Stimulated activated CD8-positive, alpha-beta memory T cell treated with anti-CD3 and anti-CD28 coated beads, Interleukin-2, amount 100 ng/mL, for 1 hour (primary cell): Measurements from ENCODE around the gene RAP1GAP.
A peak's percentile ranks its signal among the peaks of the same experiment; 100 is the strongest.

Experiments
- DNase-seq, 2 donors: peaks; one replicate each; pipeline ENCODE4 v3.0.0-alpha.2; 2020; ENCODE audit warnings: low read depth in 2 of 2

RAP1GAP gene

DNA sequence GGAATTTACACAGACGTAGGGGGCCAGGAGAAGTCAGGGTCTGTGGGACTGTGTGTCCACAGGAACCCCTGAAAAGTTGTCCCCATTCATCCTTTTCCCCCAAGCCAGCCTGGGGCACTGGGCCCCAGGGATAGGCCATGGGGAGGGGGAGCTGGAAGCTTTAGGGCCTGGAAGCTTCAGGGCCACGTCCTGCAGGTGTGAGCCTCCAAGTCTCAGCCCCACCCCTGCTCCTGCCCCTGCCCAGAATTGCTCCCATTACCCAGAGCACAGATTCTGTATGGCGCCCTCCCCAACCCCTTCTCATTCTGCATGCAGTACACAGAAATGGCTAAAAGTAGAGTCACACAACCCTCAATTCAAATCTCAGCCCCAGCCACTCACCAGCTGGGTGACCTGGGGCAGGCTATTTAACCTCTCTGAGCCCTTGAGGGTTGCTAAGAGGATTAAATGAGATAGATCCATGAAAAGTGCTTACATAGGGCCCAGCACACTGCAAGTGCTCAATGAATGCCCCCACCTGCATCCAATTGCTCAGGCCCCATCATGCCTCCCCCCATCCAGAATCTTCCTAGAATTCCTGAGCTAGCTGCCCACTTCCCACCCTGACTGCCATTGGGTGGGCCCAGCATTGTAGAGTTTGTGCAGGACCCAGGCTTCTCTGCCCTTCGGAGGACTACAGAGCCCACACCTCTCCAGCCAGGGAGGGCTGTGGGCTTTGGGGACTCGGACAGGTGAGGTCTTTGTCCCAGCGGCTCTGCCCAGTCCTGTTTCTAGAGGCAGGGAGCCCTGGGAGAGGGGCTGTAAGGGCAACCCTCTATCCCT is 6.5 kb downstream of the RAP1GAP start:
- DNase-seq: no peak

DNA sequence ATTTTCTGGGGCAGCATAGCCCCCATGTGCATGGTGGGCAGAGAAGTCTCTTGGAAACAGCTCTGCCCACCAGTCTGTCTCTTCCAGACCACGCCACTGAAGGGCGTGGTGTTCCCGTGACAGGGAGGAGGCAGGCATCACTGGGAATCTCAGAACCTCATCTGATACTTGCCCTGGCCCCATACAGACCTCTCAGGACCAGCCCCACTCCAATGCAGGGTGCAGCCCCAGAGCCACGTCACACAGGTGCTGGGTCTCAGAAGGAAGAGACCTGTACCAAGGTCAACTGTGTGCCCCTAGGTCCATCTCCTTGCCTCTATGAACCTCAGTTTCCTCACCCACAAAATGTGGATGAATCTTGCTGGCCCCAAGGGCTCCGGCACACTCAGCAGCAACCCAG is 7.3 kb downstream of the RAP1GAP start:
- DNase-seq: no peak

DNA sequence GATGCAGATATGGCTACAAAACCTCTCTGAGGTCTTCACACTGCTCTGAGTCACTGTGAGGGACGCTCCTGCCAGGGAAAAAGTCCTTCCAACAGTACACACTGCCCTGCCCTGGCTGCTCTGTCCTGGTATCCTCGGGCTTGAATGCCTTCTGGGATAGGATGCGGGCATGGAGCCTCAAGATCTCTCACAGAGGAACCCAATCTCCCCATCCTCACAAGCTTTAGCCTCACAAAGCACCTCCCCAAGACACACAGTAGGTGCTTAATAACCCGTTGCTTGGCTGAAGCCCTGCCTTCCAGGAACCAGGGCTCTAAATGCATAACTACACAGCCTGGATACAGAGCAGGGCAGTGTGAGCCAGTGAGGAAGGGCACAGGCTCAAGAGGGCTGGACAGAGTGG is 9.2 kb downstream of the RAP1GAP start:
- DNase-seq: no peak

DNA sequence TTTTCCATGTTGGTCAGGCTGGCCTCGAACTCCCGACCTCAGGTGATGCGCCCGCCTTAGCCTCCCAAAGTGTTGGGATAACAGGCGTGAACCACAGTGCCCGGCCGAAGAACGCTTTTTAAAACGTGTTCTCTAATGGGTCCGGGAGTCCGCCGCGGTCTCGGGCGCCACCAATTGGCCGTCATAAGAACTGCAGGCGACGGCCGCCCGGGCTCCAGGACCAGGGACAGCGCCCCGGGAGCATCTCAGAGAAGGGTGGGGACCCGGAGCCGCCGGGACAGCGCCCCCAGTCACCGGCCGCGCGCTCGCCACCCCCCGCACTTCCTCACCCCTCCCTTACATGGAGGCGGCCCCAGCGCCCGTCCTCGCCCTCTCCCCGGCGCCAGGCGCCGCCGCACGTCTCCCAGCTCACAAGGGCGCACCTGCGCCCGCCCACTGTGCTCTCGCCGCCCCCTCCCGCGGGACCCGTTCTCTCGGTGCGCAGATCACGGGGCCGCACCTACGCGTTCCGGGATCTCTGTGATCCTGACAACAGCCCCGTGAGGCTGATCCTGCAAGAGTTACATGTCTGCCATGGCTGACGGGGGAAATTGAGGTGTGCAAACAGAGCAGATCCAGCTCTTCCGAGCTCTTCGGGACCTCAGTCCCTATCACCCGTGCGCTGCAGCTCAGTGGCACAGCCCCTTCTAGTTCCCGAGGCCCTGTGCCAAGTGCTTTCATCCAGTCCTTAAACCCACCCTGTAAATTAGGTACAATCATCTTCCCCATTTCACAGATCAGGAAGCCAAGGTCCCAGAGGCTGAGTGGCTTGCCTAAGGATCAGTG is 9.8 kb downstream of the RAP1GAP start:
- peak; percentile 49 to 60 for DNase-seq

DNA sequence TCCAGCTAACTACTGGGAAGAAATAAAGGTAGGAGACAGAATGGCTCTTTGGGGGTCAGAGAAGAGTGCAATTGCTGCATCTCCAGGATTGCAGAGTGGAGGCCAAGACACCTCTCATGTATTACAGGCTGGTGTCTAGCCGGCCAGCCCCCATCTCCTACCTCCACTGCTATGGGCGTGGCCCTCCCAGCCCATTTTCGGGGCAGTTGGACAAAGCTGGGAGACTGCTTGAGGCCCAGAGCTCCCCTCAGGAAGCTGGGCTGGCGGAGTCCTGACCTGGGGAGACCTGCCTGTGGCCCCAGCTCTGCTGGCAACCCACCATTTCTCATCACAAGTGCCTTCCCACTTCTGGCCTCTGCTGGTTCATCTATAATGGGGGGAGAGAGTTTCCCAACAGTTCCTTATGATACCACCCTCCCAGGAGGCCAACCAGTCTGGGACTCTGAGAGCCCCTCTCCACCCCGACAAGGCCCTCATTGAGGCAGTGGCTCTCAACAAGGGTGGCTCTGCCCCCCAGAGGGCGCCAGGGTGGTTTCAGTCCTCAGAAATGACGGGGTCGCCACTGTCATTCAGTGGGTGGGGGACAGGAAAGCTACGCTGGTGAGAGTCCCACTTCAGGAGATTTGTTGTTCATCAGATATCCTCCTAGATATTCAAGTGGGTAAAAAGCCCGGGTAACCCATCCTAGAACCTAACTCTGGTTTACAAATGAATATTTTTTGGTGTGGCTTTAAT is 11.5 kb downstream of the RAP1GAP start:
- no peak for DNase-seq

DNA sequence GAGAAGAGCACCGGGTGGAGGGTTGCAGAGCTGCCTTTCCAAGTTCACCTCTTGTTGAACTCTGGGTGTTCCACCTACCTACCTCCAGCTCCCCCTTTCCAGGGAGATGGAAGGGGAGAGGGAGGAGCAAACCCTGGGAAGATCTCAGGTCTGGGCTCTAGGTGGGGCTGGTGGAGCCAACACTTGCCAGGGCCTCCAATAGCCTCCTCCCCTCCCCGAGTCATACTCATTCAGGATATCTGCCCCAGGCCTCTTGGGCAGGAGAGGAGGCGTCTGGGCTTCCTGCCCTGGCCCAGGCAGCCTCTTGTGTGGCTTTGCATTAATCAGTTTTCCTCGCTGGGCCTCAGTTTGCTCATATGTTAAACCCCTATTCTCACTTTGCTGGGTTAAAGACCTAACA is 13.4 kb downstream of the RAP1GAP start:
- no peak for DNase-seq

DNA sequence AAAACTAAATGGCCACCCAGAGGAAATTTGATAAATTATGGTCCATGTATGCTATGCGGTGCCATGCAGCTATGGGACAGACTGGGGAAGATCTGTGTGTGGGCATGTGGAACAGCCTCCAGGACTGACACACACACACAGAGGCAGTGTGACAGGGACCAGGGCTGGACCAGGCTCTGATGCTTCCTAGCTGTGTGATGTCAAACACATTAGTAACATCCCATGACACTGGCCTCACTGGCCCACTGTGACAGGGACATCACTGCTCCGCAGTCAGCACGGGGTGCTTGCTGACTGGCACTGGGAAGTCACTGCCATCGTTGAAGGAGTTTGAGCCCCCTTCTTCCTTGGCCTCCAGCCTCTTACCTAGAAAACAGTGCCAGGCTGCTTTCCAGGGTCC is 13.9 kb downstream of the RAP1GAP start:
- no peak for DNase-seq

DNA sequence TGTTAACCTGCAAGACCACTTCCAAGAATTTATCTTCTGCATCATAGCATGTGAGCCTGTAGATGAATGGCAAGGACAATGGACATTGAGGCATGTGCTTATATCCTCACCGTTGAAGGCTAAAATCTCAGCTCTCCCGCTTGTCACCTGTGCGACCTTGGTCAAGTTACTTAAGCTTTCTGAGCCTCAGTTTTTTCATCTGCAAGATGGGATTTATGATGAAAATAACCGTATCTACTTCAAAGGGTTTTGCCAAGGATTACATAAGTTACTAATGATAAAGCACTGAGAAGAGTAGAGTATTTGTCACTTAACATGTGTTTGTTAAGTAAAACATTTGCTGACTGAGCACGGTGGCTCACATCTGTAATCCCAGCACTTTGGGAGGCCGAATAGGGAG is 14.9 kb downstream of the RAP1GAP start:
- no peak for DNase-seq

DNA sequence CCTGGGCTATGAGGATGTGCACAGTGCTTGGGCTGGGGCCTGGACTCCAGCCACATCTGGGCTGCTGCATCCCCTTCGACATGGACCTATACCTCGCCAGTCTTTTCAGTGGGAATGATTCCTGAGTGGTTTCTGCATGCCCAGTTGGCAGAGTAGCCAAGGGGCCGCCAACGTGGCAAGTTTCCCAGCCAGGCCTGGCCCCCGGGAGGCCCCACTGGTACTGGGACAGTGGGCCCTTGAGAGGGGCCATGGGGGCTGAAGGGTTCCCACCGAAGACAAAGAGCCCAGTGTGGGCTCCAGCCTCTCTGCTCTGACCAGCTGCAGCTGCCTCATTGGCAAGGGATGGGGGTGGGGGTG is 15.4 kb downstream of the RAP1GAP start:
- DNase-seq: no peak

DNA sequence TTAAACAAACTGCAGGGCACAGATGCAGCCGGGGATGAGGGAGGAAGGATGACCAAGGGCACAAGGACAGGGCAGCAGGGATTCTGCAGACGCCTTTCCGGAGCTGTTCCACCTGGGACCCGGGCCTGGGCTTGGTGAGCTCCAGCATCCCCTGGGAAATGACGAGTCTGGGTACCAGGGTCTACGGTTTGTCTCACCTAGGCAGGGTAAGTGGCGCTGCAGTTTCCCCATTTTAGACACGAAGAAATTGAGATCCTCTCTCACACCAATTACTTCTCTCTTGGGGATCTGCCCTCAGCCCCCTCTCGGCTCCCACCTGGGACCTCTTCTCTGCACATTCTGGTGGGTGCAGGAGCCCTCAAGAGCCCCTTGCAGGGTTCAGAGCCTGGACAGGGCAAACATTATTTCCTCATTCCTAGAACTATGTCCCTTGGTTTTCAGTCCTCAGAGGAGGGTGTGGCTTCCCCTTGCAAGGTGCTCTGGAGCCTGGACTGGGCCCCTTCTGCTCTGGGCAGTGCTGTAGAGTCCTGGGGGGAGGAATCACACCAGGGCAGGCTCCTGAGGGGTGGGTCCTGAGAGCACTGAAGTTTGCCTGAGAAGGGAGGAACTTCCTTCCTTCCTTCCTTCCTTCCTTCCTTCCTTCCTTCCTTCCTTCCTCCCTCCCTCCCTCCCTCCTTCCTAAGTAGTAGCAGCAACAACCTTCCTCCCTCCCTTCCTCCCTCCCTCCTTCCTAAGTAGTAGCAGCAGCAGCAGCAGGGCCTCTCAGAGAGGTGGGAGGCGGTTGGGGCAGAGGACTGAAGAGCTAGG is 16.0 kb downstream of the RAP1GAP start:
- DNase-seq: no peak

DNA sequence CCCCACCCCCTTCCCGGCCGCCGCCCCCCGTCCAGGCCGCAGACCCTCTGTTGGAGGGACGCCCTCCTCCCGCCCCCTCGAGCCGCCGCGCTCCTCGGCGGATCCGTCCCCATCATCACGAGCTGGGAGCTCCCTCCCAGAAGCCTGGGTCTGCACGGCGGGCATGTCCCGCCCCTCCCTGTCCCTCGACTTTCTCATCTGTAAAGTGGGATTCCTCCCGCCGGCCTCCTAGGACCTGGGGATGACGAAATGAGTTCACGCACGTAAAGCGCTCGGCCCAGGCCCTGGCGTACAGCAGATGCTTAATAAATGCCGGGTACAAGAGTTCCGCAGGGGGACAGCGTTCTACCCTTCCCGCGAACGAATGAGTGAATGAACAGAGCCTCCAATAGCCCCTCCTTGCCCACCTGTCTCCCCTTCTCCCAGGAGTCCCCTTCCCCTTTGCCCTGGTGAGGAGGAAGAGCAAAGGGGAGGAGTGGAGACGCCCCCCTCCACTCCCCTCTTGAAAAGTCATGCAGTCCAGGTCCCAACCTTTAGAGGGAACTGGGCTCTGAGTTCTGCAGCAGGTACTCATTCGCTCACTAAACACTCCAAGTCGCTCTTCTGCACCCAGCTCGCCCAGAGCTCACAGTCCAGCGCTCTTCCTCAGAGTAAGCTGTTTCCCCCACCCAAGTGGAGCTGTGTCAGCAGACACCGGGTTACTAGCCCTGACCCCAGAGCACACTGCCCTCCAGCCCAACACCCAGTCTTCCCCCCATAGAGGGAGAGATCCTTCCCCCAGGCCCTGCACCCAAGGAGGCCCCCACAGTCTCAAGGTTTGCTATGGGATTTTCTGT is 16.8 kb downstream of the RAP1GAP start:
- no peak for DNase-seq

DNA sequence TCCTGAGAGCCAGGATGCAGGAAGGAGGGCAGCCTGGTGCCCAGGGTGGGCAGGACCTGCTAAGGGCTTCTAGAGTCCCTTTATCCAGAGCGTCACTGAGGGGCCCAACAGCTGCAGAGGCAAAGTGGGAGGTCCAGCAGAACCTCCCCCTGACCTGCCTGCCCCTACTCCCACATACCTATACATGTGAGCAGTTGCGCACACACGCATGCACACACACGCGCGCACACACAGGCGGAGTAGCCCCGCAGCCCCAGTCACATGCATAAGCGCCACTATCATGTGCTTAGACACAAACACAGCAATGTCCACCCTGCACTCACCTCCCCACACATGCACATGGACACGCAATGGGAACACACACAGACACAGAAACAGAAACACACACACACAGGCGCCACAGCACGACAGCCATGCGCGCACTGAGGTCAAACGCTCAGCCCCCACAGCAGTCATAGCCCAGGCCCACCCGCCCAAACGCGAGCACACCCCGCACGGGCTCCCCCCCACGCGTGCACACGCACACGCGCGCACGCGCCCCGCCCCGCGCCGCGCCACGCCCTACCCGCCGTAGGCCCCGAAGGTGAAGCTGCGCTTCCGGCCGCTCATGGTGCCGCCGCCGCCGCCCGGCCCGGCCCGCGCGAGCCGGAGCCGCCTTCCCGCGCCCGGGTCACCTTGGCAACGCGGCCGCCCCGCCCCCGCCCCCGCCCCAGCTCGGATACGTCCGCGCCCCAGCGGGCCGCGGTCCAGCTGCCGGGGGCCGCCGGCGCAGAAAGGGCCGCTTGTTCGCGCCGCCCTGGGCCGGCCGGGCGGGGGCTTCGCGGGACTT is 17.7 kb downstream of the RAP1GAP start:
- DNase-seq: peak in 1 of 2 donors; percentile 8

DNA sequence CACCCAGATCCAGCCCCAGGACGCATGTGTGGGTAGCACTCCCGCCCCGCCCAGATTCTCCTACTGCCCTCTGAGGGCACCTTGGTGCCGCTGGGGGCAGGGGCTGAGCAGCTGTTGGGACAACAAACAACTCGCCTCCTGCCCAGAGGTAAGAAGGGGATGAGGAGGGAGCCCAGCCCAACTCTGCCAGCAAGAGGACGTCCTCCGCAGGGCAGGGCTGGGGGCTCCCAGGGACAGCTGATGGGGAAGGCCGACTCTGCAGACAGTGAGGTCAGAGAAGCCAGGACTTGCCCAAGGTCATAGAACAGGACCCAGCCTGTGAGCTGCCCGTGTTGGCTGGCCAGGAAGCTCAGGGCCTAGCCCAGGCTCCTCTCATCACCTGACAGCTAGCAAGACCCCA is 18.8 kb downstream of the RAP1GAP start:
- no peak for DNase-seq

DNA sequence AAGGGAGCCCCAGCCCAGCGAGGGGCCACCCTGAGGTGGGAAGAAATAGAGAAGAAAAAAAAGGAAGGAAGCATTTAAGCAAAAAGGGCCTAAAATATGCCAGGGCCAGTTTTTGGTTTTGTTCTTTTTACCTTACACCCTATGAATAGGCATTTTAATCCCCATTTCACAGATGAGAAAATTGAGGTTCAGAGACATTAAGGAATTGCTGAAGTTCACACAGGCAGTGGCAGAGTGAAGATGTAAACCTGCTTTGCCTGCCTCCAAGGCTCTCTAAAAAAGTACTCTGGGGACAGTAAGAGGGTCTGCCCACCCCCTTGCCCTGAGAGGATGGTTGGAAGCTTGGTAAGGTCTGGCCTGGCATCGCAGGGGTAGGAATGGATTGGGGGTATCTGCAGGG is 19.8 kb downstream of the RAP1GAP start:
- no peak for DNase-seq

DNA sequence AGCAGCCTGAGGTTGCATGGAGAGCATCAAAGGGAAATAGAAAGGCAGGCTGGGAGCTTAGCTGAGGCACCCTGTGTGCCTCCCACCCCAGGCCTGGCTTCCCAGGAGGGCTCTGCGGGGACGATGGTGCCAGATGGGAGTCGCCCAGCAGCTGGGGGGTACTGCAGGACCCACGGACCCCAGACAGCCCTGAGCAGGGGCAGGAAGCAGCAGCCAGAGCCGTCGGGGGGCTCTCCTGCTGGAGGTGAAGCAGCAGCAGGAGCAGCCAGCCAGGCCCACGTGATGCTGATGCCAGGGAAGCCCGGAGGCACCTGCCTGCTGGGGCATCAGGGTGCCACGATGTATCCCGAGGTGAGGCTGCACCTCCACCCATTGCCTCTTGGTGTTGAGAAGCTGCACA is 20.4 kb downstream of the RAP1GAP start:
- no peak for DNase-seq

DNA sequence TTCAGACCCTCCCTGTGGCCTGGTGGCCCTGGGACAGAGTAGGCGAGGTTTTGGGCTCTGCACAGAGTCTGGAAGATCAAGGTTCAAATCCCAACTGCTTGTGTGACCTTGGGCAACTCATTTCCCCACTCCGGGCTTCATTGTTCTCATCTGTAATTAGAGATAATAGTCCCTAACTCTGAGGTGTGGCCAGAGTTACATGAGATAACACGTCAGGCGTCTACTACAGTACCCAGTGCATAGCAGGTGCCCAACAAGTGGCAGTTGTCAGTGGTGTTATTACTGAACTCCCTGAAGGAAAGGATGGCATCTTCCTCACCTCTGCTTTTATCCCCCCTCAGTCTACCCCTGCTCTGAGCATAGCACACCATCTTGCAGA is 20.8 kb downstream of the RAP1GAP start:
- DNase-seq: no peak

DNA sequence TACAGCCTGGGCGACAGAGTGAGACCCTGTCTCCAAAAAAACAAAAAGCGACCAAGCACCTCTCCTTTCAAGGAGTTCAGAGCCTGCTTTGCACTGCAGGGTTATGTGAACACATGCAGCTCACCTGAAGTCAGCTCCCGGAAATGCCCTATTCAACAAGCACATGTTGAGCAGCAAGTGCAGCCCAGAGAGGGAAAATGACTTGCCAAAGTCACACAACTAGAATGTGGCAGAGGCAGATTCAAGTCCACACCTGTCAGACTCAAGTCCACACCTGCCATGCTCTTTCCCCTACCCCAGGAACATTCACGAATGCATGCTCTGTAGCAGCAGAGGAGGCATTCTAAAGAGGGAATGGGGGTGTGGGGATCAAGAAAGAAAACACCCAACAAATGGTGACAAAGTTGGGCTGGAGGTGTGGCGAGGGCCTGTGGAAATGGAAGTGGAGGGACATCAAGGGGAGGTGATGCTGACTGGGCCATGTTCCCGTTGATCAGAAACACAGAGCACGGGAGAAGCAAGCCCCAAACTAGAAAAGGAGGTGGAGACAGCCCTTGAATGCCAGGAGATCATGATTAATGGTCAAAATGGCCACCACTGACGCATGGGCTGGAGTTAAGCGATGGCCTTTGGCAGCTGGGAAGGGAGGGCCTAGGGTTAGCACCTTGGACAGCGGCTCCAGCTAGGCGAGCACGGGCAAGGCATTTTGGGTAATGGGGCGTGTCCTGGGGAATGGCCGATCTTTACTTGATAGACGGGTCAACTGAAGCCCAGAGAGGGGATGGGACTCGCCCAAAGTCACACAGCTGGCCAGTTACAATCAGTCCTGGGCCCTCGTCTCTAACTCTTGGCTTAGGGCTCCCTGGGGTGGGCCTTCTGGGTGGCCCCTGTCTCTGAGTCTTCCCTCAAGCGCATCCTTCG is 21.5 kb downstream of the RAP1GAP start:
- DNase-seq: no peak

DNA sequence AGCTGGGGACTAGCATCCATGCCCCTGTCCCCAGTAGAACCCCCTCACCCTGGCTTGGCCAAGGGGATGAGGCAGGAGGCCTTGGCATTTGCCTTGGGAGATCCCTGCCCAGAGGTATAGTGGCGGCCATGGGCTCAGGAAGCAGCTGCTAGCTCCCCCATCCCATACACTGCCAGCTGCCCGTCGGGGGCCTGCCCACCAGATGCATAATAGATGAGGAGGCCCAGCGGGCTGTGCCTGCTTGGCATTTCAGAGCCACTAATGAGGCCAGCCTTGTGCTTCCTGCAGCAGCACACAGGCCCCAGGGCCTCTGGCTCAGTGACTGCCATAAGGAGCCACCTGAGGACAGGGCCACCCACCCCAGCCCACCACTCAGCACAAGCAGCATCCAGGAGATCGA is 23.6 kb downstream of the RAP1GAP start:
- DNase-seq: no peak

DNA sequence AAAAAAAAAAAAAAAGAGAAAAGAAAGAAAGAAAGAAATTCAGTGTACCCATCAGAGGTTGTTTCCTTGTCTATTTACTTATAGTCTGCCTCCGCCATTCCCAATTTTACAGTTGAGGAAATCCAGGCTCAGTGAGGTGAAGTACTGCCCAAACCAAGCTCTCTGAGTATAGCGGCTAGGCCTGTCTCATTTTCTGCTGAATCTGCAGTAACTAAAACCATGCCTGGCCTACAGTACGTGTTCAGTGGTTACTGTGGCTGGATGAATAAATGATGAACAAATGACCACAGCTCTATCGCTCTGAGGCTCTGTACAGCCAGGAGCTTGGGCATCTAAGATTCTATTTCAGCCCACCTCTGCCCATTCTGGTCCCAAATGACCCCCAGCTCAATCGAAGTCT is 24.3 kb downstream of the RAP1GAP start:
- DNase-seq: no peak
